Measurements from ENCODE around the gene PTGFRN. TPM values are rescaled to one million over a fixed set of nuclear protein-coding genes. Genes with fewer than 3 reads are reported as not detected.

Gene PTGFRN
- total and polyA plus RNA-seq, 12 donors = 21.2 to 318 (median 170) TPM

DNA sequence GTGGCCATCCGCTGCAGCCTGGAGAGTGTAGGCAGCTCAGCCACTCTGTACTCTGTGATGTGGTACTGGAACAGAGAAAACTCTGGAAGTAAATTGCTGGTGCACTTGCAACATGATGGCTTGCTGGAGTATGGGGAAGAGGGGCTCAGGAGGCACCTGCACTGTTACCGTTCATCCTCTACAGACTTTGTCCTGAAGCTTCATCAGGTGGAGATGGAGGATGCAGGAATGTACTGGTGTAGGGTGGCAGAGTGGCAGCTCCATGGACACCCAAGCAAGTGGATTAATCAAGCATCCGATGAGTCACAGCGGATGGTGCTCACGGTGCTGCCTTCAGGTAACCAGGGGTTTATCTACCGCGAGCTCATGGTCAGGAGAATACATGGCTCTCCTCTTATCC is 115.9 kb downstream of the PTGFRN start:
- H3K36me3 ChIP-seq = no peaks in the 10 kb centered on the region
- H3K27ac ChIP-seq = no peak overlapping the region
- H3K4me1 ChIP-seq = peaks cover 0 to 18% (median 4%) of the 10 kb centered on the region in 9 donors
- no peak for DNase-seq
- no peak overlapping the region for H3K4me3 ChIP-seq
- H3K27me3 ChIP-seq = no peaks in the 10 kb centered on the region
- no peak for ATAC-seq
- H3K9me3 ChIP-seq = no peaks in the 10 kb centered on the region
- TF ChIP-seq CTCF (IDR thresholded peaks at IDR 0.05) = no peak
- WGBS, 2 donors = 98 to 99% methylated on average over 7 of the region's 7 CpGs
- intact Hi-C loops (cut with DNase I) = no loop called here

- H3K4me3 ChIP-seq = no peak overlapping the region
- H3K27ac ChIP-seq = peak overlapping the region in 1 of 10 donors; percentile 19
- 45 to 57% methylated on average over 6 of the region's 6 CpGs for WGBS, 2 donors
Measured at GRCh38 chr1:117026361-117026760, 116.6 kb downstream of the PTGFRN start.

DNA sequence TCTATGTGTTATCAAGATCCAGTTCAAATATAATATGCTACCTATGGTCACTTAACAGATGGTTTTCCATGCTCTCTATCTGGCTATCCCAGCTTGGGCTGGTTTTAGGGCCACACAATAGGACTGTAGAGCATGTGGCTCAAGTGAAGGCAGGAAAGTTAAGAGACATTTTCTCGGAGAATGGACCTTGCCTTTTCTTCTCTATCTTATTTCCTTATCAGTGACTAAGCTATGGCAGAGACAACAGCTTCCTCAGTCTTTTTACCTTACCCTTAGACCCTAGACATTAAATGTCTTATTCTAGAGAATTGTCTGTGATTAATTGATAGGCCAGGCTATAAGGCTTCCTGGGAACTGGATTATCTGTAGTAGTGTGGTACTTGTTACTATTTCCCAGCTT is 120.0 kb downstream of the PTGFRN start:
- no peak for TF ChIP-seq CTCF (IDR thresholded peaks at IDR 0.05)
- 78 to 83% methylated on average over 1 of the region's 1 CpG for WGBS, 2 donors

More at GRCh38 chr1:117026361-117026760, 116.6 kb downstream of the PTGFRN start:
- peaks cover 0 to 14% (median 4%) of the 10 kb centered on the region in 9 donors for H3K4me1 ChIP-seq
- DNase-seq (no peak), ATAC-seq (peak in 2 of 8 donors; percentile 35 to 67)
- no peak for TF ChIP-seq CTCF (IDR thresholded peaks at IDR 0.05)
- no peaks in the 10 kb centered on the region for H3K27me3 ChIP-seq
- no peaks in the 10 kb centered on the region for H3K36me3 ChIP-seq
- intact Hi-C loops (cut with DNase I) = no loop called here
- no peaks in the 10 kb centered on the region for H3K9me3 ChIP-seq

DNA sequence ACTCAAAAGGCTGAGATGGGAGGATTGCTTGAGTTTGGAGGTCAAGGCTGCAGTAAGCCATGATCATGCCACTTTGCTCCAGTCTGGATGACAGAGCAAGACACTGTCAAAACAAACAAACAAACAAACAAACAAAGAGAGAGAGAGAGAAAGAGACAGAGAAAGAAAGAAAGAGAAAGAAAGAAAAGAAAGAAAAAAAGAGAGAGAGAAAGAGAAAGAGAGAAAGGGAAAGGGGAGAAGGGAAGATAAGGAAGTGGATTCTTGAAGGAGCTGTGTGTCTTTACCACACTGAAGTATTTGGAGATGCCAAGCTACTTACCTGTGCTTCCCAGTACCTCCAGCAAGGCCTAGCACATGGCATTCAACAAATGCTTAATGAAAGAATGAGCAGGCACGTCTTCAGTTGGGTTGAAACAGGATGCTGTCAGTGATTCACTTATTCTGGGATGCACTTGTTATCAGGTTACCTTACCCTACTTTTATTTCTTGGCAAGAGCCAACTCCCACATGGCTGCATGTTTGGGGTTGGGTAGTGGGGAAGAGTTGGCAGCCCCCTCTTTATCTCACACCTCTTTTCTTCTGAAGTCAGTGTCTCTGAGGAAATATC is 120.7 kb downstream of the PTGFRN start:
- Histone ChIP-seq H3K27ac (no peak overlapping the region), H3K36me3 (peaks cover 0 to 4% (median 0%) of the 10 kb centered on the region in 9 donors), H3K4me3 (no peak overlapping the region), H3K27me3 (no peaks in the 10 kb centered on the region), H3K9me3 (no peaks in the 10 kb centered on the region), H3K4me1 (peaks cover 0 to 27% (median 9%) of the 10 kb centered on the region in 9 donors)
- 90 to 93% methylated on average over 1 of the region's 1 CpG for WGBS, 2 donors
- ATAC-seq (no peak), DNase-seq (no peak)
- intact Hi-C loops (cut with DNase I) = no loop called here
- no peak for TF ChIP-seq CTCF (IDR thresholded peaks at IDR 0.05)

More for the DNA sequence above, 120.0 kb downstream of the PTGFRN start:
- DNase-seq (no peak), ATAC-seq (no peak)
- Histone ChIP-seq H3K27me3 (no peaks in the 10 kb centered on the region), H3K27ac (no peak overlapping the region), H3K4me3 (no peak overlapping the region), H3K4me1 (peaks cover 0 to 27% (median 9%) of the 10 kb centered on the region in 9 donors), H3K36me3 (peaks cover 0 to 4% (median 0%) of the 10 kb centered on the region in 9 donors), H3K9me3 (no peaks in the 10 kb centered on the region)
- intact Hi-C loops (cut with DNase I) = no loop called here
